ENCODE results near the gene ETNK1. TPM values are rescaled to one million over a fixed set of nuclear protein-coding genes. Genes with fewer than 3 reads are reported as not detected.

ETNK1 gene
- total RNA-seq, 1 donor from 2014 or later = 53.9 TPM

DNA sequence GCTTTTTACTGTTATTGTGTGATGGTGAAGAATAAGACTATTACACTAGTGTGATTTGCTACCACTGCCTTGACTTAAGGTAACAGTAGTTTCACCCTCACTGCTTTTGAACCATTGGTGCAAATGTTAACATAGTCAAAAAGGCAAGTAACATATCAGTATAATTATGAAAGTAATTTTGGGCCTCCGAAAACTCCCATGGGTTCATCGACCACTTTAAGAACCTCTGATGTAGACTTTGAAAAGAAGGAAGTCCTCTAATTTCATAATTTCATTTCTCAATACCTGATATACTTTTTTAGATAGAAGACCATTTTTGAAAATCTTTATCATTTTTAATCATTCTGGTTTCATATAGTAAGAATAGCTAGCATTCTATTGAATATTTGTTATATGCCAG is 57.7 kb downstream of the ETNK1 start:
- H3K36me3 Mint-ChIP-seq = peaks cover 30% of the 10 kb centered on the region
- no peaks in the 10 kb centered on the region for H3K9me3 Mint-ChIP-seq

DNA sequence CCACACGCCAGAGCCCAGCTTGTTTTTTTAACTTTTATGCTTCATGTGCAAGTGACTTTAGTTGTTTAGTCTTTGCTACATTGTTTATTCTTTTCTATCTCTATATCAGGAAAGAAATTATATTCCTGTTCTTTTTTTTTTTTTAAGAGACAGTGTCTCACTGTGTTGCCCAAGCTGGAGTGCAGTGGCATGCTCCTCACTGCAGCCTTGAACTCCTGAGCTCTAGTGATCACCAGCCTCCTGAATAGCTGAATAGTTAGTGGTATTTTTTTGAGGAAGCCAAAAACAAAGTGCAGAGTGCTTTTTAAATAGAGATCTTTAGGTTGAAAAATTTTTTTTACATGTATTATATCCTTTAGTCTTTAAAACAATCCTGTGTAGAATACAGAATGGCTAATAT is 58.2 kb downstream of the ETNK1 start:
- H3K36me3 Mint-ChIP-seq = peaks cover 25% of the 10 kb centered on the region
- Histone ChIP-seq H3K79me2 (ENCODE audit: low read depth) (no peaks in the 10 kb centered on the region), H3K9me3 (ENCODE audit: low read depth) (no peaks in the 10 kb centered on the region), H3K9ac (no peak overlapping the region), H3K36me3 (peaks cover 5% of the 10 kb centered on the region), H3K27ac (no peak overlapping the region), H2AFZ (replicated peaks) (no peak overlapping the region), H3K4me2 (no peak overlapping the region), H3F3A (ENCODE audit: low read depth) (no peaks in the 10 kb centered on the region), H4K20me1 (ENCODE audit: low read depth) (peaks cover 3% of the 10 kb centered on the region), H3K4me3 (no peak overlapping the region), H3K4me1 (no peaks in the 10 kb centered on the region), H3K27me3 (no peaks in the 10 kb centered on the region)
- H3K27me3 Mint-ChIP-seq (ENCODE audit: insufficient read depth, low read depth) = peaks cover 2% of the 10 kb centered on the region
- H3K4me3 Mint-ChIP-seq = no peak overlapping the region
- no peak for DNase-seq (ENCODE audit: low spot score)
- TF ChIP-seq EZH2phosphoT487 (IDR thresholded peaks at IDR 0.05) (no peak), EZH2 (IDR thresholded peaks at IDR 0.05) (no peak)
- TF ChIP-seq, protein P1, sequence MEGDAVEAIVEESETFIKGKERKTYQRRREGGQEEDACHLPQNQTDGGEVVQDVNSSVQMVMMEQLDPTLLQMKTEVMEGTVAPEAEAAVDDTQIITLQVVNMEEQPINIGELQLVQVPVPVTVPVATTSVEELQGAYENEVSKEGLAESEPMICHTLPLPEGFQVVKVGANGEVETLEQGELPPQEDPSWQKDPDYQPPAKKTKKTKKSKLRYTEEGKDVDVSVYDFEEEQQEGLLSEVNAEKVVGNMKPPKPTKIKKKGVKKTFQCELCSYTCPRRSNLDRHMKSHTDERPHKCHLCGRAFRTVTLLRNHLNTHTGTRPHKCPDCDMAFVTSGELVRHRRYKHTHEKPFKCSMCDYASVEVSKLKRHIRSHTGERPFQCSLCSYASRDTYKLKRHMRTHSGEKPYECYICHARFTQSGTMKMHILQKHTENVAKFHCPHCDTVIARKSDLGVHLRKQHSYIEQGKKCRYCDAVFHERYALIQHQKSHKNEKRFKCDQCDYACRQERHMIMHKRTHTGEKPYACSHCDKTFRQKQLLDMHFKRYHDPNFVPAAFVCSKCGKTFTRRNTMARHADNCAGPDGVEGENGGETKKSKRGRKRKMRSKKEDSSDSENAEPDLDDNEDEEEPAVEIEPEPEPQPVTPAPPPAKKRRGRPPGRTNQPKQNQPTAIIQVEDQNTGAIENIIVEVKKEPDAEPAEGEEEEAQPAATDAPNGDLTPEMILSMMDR (IDR thresholded peaks at IDR 0.05) = no peak
- no peaks in the 10 kb centered on the region for H3K4me1 Mint-ChIP-seq
- no peaks in the 10 kb centered on the region for H3K9me3 Mint-ChIP-seq
- no peak overlapping the region for H3K27ac Mint-ChIP-seq

More for the DNA sequence above, 57.7 kb downstream of the ETNK1 start:
- no peak overlapping the region for H3K4me3 Mint-ChIP-seq
- Histone ChIP-seq H3K36me3 (peaks cover 5% of the 10 kb centered on the region), H3K9me3 (ENCODE audit: low read depth) (no peaks in the 10 kb centered on the region), H3K27me3 (no peaks in the 10 kb centered on the region), H3K79me2 (ENCODE audit: low read depth) (no peaks in the 10 kb centered on the region), H4K20me1 (ENCODE audit: low read depth) (peaks cover 3% of the 10 kb centered on the region), H3K4me2 (no peak overlapping the region), H3K9ac (no peak overlapping the region), H2AFZ (replicated peaks) (no peak overlapping the region), H3K4me3 (no peak overlapping the region), H3K4me1 (no peaks in the 10 kb centered on the region), H3K27ac (no peak overlapping the region), H3F3A (ENCODE audit: low read depth) (no peaks in the 10 kb centered on the region)
- H3K27me3 Mint-ChIP-seq (ENCODE audit: insufficient read depth, low read depth) = peaks cover 2% of the 10 kb centered on the region
- H3K27ac Mint-ChIP-seq = no peak overlapping the region
- TF ChIP-seq EZH2phosphoT487 (IDR thresholded peaks at IDR 0.05) (no peak), EZH2 (IDR thresholded peaks at IDR 0.05) (no peak)
- TF ChIP-seq, protein P1 (IDR thresholded peaks at IDR 0.05) = no peak
- no peak for DNase-seq (ENCODE audit: low spot score)
- H3K4me1 Mint-ChIP-seq = no peaks in the 10 kb centered on the region

DNA sequence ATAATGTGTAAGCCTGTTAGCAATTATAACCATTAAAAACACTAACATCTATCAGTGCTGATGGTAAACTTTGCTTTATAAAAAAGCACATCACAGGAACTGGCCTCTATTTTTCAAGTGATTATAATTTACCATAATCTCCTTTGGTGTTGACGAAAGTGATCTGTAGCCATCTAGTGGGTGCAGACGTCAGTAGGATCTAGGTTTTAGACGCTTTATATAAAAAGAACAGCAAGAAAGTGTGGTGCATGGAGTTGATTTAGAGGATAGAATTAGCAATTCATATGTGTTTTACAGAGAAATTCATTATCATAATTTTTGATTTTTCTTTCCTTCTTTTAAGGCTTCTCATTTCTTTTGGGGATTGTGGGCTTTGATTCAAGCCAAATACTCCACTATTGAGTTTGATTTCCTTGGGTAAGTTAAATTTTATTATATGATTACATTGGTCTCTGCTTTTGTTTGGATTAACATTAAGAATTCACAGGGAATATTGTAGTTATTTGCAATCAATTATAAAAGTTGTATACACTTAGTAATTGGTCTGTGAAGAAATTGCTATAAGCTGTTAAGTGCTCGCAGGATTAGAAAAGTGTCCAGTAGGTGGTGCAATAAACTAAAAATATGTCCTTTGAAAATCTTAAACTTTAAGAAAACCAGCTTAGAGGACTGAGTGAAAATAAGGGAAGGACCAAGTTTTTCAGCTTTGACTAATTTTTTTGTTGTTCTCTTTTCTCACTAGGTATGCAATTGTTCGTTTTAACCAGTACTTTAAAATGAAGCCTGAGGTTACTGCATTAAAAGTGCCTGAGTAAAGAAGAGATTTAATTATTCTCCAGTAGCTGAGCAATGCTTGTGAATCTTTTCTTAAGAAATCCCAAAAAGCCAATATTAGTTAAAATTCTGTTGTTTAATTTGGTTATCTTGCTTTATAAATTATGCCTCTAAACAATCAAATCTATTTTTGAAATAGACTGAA is 59.5 kb downstream of the ETNK1 start:
- H3K27ac ChIP-seq = no peak overlapping the region
- no peaks in the 10 kb centered on the region for H3K9me3 Mint-ChIP-seq
- no peaks in the 10 kb centered on the region for H3K4me1 Mint-ChIP-seq
- no peaks in the 10 kb centered on the region for H3K27me3 ChIP-seq
- no peak overlapping the region for H3K9ac ChIP-seq
- peak; percentile 45 for DNase-seq (ENCODE audit: low spot score)
- peaks cover 14% of the 10 kb centered on the region for H3K36me3 Mint-ChIP-seq
- TF ChIP-seq EZH2phosphoT487 (IDR thresholded peaks at IDR 0.05) (no peak), EZH2 (IDR thresholded peaks at IDR 0.05) (no peak)
- TF ChIP-seq, protein P1 (IDR thresholded peaks at IDR 0.05) = peak; percentile 77
- H3K27ac Mint-ChIP-seq = no peak overlapping the region
- no peak overlapping the region for H3K4me3 ChIP-seq
- no peaks in the 10 kb centered on the region for H3K9me3 ChIP-seq (ENCODE audit: low read depth)
- peaks cover 5% of the 10 kb centered on the region for H3K36me3 ChIP-seq
- no peak overlapping the region for H2AFZ ChIP-seq (replicated peaks)
- H3K4me3 Mint-ChIP-seq = no peak overlapping the region
- no peaks in the 10 kb centered on the region for H3F3A ChIP-seq (ENCODE audit: low read depth)
- peaks cover 3% of the 10 kb centered on the region for H4K20me1 ChIP-seq (ENCODE audit: low read depth)
- no peak overlapping the region for H3K4me2 ChIP-seq
- H3K79me2 ChIP-seq (ENCODE audit: low read depth) = no peaks in the 10 kb centered on the region
- H3K4me1 ChIP-seq = no peaks in the 10 kb centered on the region
- peaks cover 2% of the 10 kb centered on the region for H3K27me3 Mint-ChIP-seq (ENCODE audit: insufficient read depth, low read depth)

All from neural progenitor cell (in vitro differentiated cells).